ENCODE data around the gene CCNJL.
"Not testable (repeated sequence)": the region's sequence is repeated elsewhere in the genome, so short reads cannot be mapped to it uniquely, and the experiment has no call there.

CCNJL gene

GRCh38 chr5:160334716-160335115 is 22.4 kb upstream of the CCNJL start:
- not testable (repeated sequence) for DNase-seq (ENCODE audit: low read depth in 3 of 3, low spot score in 1 of 3)

- DNase-seq (ENCODE audit: low read depth in 3 of 3, low spot score in 1 of 3), result no peak
These were observed 21.4 kb upstream of the CCNJL start for GRCh38 chr5:160333721-160334120.

- no peak for DNase-seq (ENCODE audit: low read depth in 3 of 3, low spot score in 1 of 3)
These were observed 17.8 kb upstream of the CCNJL start for GRCh38 chr5:160330212-160330611.

GRCh38 chr5:160327818-160328217 is 15.5 kb upstream of the CCNJL start:
- no peak for DNase-seq (ENCODE audit: low read depth in 3 of 3, low spot score in 1 of 3)

- DNase-seq (ENCODE audit: low read depth in 3 of 3, low spot score in 1 of 3), result no peak
These were observed 14.6 kb upstream of the CCNJL start for GRCh38 chr5:160326981-160327380.

- no peak for DNase-seq (ENCODE audit: low read depth in 3 of 3, low spot score in 1 of 3)
These were observed 13.4 kb upstream of the CCNJL start for GRCh38 chr5:160325716-160326115.

- no peak for DNase-seq (ENCODE audit: low read depth in 3 of 3, low spot score in 1 of 3)
These were observed 12.5 kb upstream of the CCNJL start for GRCh38 chr5:160324886-160325285.

GRCh38 chr5:160318409-160318808 is 6.0 kb upstream of the CCNJL start:
- no peak for DNase-seq (ENCODE audit: low read depth in 3 of 3, low spot score in 1 of 3)

- no peak for DNase-seq (ENCODE audit: low read depth in 3 of 3, low spot score in 1 of 3)
These were observed 5.1 kb upstream of the CCNJL start for GRCh38 chr5:160317434-160317833.

GRCh38 chr5:160315968-160316367 is 3.6 kb upstream of the CCNJL start:
- DNase-seq (ENCODE audit: low read depth in 3 of 3, low spot score in 1 of 3), result no peak

- no peak for DNase-seq (ENCODE audit: low read depth in 3 of 3, low spot score in 1 of 3)
These were observed 780 bp upstream of the CCNJL start for GRCh38 chr5:160312960-160313727.

GRCh38 chr5:160311491-160312133 is 752 bp downstream of the CCNJL start:
- no peak for DNase-seq (ENCODE audit: low read depth in 3 of 3, low spot score in 1 of 3)

- no peak for DNase-seq (ENCODE audit: low read depth in 3 of 3, low spot score in 1 of 3)
These were observed 1.6 kb downstream of the CCNJL start for GRCh38 chr5:160310552-160311295.

- no peak for DNase-seq (ENCODE audit: low read depth in 3 of 3, low spot score in 1 of 3)
These were observed 2.2 kb downstream of the CCNJL start for GRCh38 chr5:160310140-160310539.

- DNase-seq (ENCODE audit: low read depth in 3 of 3, low spot score in 1 of 3), result no peak
These were observed 5.7 kb downstream of the CCNJL start for GRCh38 chr5:160306696-160307095.

- DNase-seq (ENCODE audit: low read depth in 3 of 3, low spot score in 1 of 3), result no peak
These were observed 7.0 kb downstream of the CCNJL start for GRCh38 chr5:160305319-160305718.

- DNase-seq (ENCODE audit: low read depth in 3 of 3, low spot score in 1 of 3), result no peak
These were observed 8.7 kb downstream of the CCNJL start for GRCh38 chr5:160303690-160304089.

- no peak for DNase-seq (ENCODE audit: low read depth in 3 of 3, low spot score in 1 of 3)
These were observed 14.2 kb downstream of the CCNJL start for GRCh38 chr5:160298189-160298588.

- DNase-seq (ENCODE audit: low read depth in 3 of 3, low spot score in 1 of 3), result no peak
These were observed 14.6 kb downstream of the CCNJL start for GRCh38 chr5:160297776-160298175.

- DNase-seq (ENCODE audit: low read depth in 3 of 3, low spot score in 1 of 3), result no peak
These were observed 15.4 kb downstream of the CCNJL start for GRCh38 chr5:160297004-160297403.

- no peak for DNase-seq (ENCODE audit: low read depth in 3 of 3, low spot score in 1 of 3)
These were observed 15.9 kb downstream of the CCNJL start for GRCh38 chr5:160296496-160296895.

GRCh38 chr5:160293901-160294561 is 18.3 kb downstream of the CCNJL start:
- no peak for DNase-seq (ENCODE audit: low read depth in 3 of 3, low spot score in 1 of 3)

Measured in stimulated activated CD4-positive, alpha-beta T cell treated with anti-CD3 and anti-CD28 coated beads, TNF-alpha, amount 100 ng/mL, for 1 hour (primary cell).